SU-DHL-6 (cell line): ENCODE data around the gene RBFOX1.

Source experiments
- H2AFZ ChIP-seq: fragments of 200-600 bp; sonication (generic); 2 replicates; pipeline ENCODE4 v1.6.1; 2014; ENCODE audit warnings: low read depth, mild to moderate bottlenecking, moderate library complexity, mixed read lengths, antibody characterized with exemption, low read length; ENCODE audit not compliant: severe bottlenecking
- H3F3A ChIP-seq: fragments of 200-600 bp; shearing (Covaris generic); 2 replicates; pipeline ENCODE4 v1.6.0; 2016; ENCODE audit warnings: antibody characterized with exemption, mild to moderate bottlenecking; ENCODE audit not compliant: insufficient read depth
- H3K27ac ChIP-seq: fragments of 200-600 bp; sonication (generic); 2 replicates; pipeline ENCODE4 v1.5.1; 2016; ENCODE audit warnings: low read depth, mild to moderate bottlenecking, low read length, moderate library complexity, mixed read lengths
- H3K27me3 ChIP-seq: fragments of 200-600 bp; sonication (generic), shearing (Covaris generic); 2 replicates; pipeline ENCODE4 v1.6.0; 2014; ENCODE audit warnings: mild to moderate bottlenecking, low read length
- H3K36me3 ChIP-seq: fragments of 200-600 bp; sonication (generic); 2 replicates; pipeline ENCODE4 v1.6.1; 2014; ENCODE audit warnings: mild to moderate bottlenecking, low read length, mixed read lengths
- H3K4me2 ChIP-seq: fragments of 300-600, 200-600 bp; shearing (Covaris generic), sonication (generic); 2 replicates; pipeline ENCODE4 v1.6.0; 2014; ENCODE audit warnings: low read length, low read depth, mild to moderate bottlenecking; ENCODE audit not compliant: poor library complexity, severe bottlenecking
- H3K4me3 ChIP-seq: fragments of 200-600 bp; sonication (generic); 2 replicates; pipeline ENCODE4 v1.5.1; 2014; ENCODE audit warnings: antibody characterized with exemption, low read length, mild to moderate bottlenecking, mixed read lengths; ENCODE audit not compliant: insufficient read depth, poor library complexity, severe bottlenecking
- H3K79me2 ChIP-seq: fragments of 200-600 bp; sonication (generic); 2 replicates; pipeline ENCODE4 v1.6.1; 2014; ENCODE audit warnings: mild to moderate bottlenecking, low read length, moderate library complexity; ENCODE audit not compliant: insufficient read depth
- H3K9ac ChIP-seq: fragments of 200-600 bp; sonication (generic); 2 replicates; pipeline ENCODE4 v1.7.0; 2014; ENCODE audit warnings: mild to moderate bottlenecking, low read length
- H3K9me2 ChIP-seq: fragments of 200-600 bp; sonication (generic); replicated peaks from 2 replicates; pipeline ENCODE4 v1.6.1; 2014; ENCODE audit warnings: low read length; ENCODE audit not compliant: insufficient read depth
- H3K9me3 ChIP-seq: fragments of 200-600 bp; sonication (generic); 2 replicates; pipeline ENCODE4 v1.6.1; 2014; ENCODE audit warnings: low read length, mixed read lengths; ENCODE audit not compliant: insufficient read depth
- H4K20me1 ChIP-seq: fragments of 200-600 bp; sonication (generic); 2 replicates; pipeline ENCODE4 v1.6.1; 2014; ENCODE audit warnings: low read depth, mild to moderate bottlenecking, antibody characterized with exemption, low read length, moderate library complexity, mixed read lengths
- CTCF ChIP-seq: fragments of 200-600 bp; sonication (generic); IDR thresholded peaks from one replicate; pipeline ENCODE4 v1.5.1; 2017; ENCODE audit warnings: antibody characterized with exemption, mild to moderate bottlenecking, low read length, moderate library complexity; ENCODE audit not compliant: insufficient read depth, poor library complexity, severe bottlenecking
- EZH2phosphoT487 ChIP-seq: fragments of 200-600 bp; sonication (generic), shearing (Covaris generic); conservative IDR thresholded peaks from 2 replicates; pipeline ENCODE4 v1.6.1; 2018; ENCODE audit warnings: mild to moderate bottlenecking, antibody characterized with exemption, low read length, moderate library complexity, mixed read lengths

Gene RBFOX1

GRCh38 chr16:7470344-7470743 is 137.7 kb downstream of the RBFOX1 start:
- no peaks in the 10 kb centered on the region for H3K36me3 ChIP-seq
- H3K9me3 ChIP-seq: no peaks in the 10 kb centered on the region
- no peaks in the 10 kb centered on the region for H3K9me2 ChIP-seq
- no peaks in the 10 kb centered on the region for H3F3A ChIP-seq
- no peak overlapping the region for H3K27ac ChIP-seq
- no peaks in the 10 kb centered on the region for H3K79me2 ChIP-seq
- H3K27me3 ChIP-seq: no peaks in the 10 kb centered on the region
- H2AFZ ChIP-seq: no peak overlapping the region
- H3K4me3 ChIP-seq: no peak overlapping the region
- TF ChIP-seq EZH2phosphoT487 (no peak), CTCF (no peak)
- no peak overlapping the region for H3K4me2 ChIP-seq
- no peak overlapping the region for H3K9ac ChIP-seq
- no peaks in the 10 kb centered on the region for H4K20me1 ChIP-seq

- no peaks in the 10 kb centered on the region for H3F3A ChIP-seq
- no peaks in the 10 kb centered on the region for H3K79me2 ChIP-seq
- no peaks in the 10 kb centered on the region for H3K9me3 ChIP-seq
- no peaks in the 10 kb centered on the region for H3K36me3 ChIP-seq
- H3K27ac ChIP-seq: no peak overlapping the region
- H2AFZ ChIP-seq: no peak overlapping the region
- H3K9ac ChIP-seq: no peak overlapping the region
- TF ChIP-seq CTCF (no peak), EZH2phosphoT487 (no peak)
- no peak overlapping the region for H3K4me3 ChIP-seq
- no peaks in the 10 kb centered on the region for H4K20me1 ChIP-seq
- H3K9me2 ChIP-seq: no peaks in the 10 kb centered on the region
- no peaks in the 10 kb centered on the region for H3K27me3 ChIP-seq
- no peak overlapping the region for H3K4me2 ChIP-seq
These were observed 138.6 kb downstream of the RBFOX1 start for GRCh38 chr16:7471268-7471667.

- H3K9me2 ChIP-seq: no peaks in the 10 kb centered on the region
- H3K4me2 ChIP-seq: no peak overlapping the region
- H3F3A ChIP-seq: no peaks in the 10 kb centered on the region
- H3K79me2 ChIP-seq: no peaks in the 10 kb centered on the region
- H4K20me1 ChIP-seq: no peaks in the 10 kb centered on the region
- H3K9me3 ChIP-seq: no peaks in the 10 kb centered on the region
- TF ChIP-seq EZH2phosphoT487 (no peak), CTCF (no peak)
- H3K9ac ChIP-seq: no peak overlapping the region
- H3K36me3 ChIP-seq: no peaks in the 10 kb centered on the region
- H3K4me3 ChIP-seq: no peak overlapping the region
- H3K27ac ChIP-seq: no peak overlapping the region
- H3K27me3 ChIP-seq: no peaks in the 10 kb centered on the region
- no peak overlapping the region for H2AFZ ChIP-seq
These were observed 149.4 kb downstream of the RBFOX1 start for GRCh38 chr16:7482032-7482431.

GRCh38 chr16:7482596-7483290 is 150.1 kb downstream of the RBFOX1 start:
- no peak for TF ChIP-seq CTCF
- TF ChIP-seq EZH2phosphoT487: no peak
- Histone ChIP-seq H4K20me1 (no peaks in the 10 kb centered on the region), H3F3A (no peaks in the 10 kb centered on the region), H3K27me3 (no peaks in the 10 kb centered on the region), H3K9me2 (no peaks in the 10 kb centered on the region), H3K36me3 (no peaks in the 10 kb centered on the region), H2AFZ (no peak overlapping the region), H3K27ac (no peak overlapping the region), H3K79me2 (no peaks in the 10 kb centered on the region), H3K4me2 (no peak overlapping the region), H3K9me3 (no peaks in the 10 kb centered on the region), H3K9ac (no peak overlapping the region), H3K4me3 (no peak overlapping the region)
